ENCODE data around the gene MAPK13.

- TF ChIP-seq CTCF (conservative IDR thresholded peaks at IDR 0.05) (peak; percentile 56), ZFX (IDR thresholded peaks at IDR 0.05) (no peak)
Measured at GRCh38 chr6:36095497-36096391, 34.6 kb upstream of the MAPK13 start.

All from C4-2B (cell line).